ENCODE data around the gene WNK2. TPM values are rescaled to one million over a fixed set of nuclear protein-coding genes. Genes with fewer than 3 reads are reported as not detected.

WNK2 gene
- polyA plus RNA-seq, 2 of the 4 experiments (the other 2 are of a cell fraction) = 2.1 to 6.7 TPM

GRCh38 chr9:93221044-93221443 lies 37.1 kb downstream of the WNK2 start (continued):
- TF ChIP-seq FOSL2 (IDR thresholded peaks at IDR 0.05) (no peak), FOSL2 (CRISPR knock-in tag; IDR thresholded peaks at IDR 0.05) (no peak), CBX8 (IDR thresholded peaks at IDR 0.05) (no peak), MAX (IDR thresholded peaks at IDR 0.05) (no peak), ATOH8 (CRISPR knock-in tag; IDR thresholded peaks at IDR 0.05; ENCODE audit: low read depth) (no peak)

- H3K27ac ChIP-seq = peak overlapping the region; percentile 56 to 82
- H3K4me1 ChIP-seq = peaks cover 24% of the 10 kb centered on the region
- no peaks in the 10 kb centered on the region for H3K9me3 ChIP-seq
- ATAC-seq = no peak
- POLR2A ChIA-PET = no interaction called here
- TF ChIP-seq EP300 (IDR thresholded peaks at IDR 0.05) (no peak), ELK1 (IDR thresholded peaks at IDR 0.05; ENCODE audit: low read depth, low read length) (no peak), MYC (IDR thresholded peaks at IDR 0.05; ENCODE audit: borderline replicate concordance, low read length) (no peak), BHLHE40 (IDR thresholded peaks at IDR 0.05; ENCODE audit: low read depth, low read length) (no peak), TP53 (CRISPR knock-in tag; IDR thresholded peaks at IDR 0.05) (no peak), NR3C1 (IDR thresholded peaks at IDR 0.05) (no peak), KDM1A (IDR thresholded peaks at IDR 0.05; ENCODE audit: low read depth) (no peak), CTCF (IDR thresholded peaks at IDR 0.05) (no peak)
- H3K4me2 ChIP-seq = peak overlapping the region; percentile 75
- DNase-seq (ENCODE audit: low read depth in 1 of 2, low spot score in 1 of 2) = no peak
- CTCF ChIA-PET = interaction anchor here (0.6 to 0.7 kb wide), 2 partner anchors 14 to 338 kb away, joined by 3 to 4 read pairs; no protein-coding TSS in a partner anchor
- H3K4me3 ChIP-seq = no peak overlapping the region
- no peak for FAIRE-seq
- WGBS (ENCODE audit: missing lambda C conversion rate) = 96% methylated on average over 7 of the region's 7 CpGs
These were observed 38.9 kb downstream of the WNK2 start for GRCh38 chr9:93222890-93223259.

GRCh38 chr9:93223260-93224180 lies 39.6 kb downstream of the WNK2 start:
- ChIA-PET CTCF (interaction anchor here (0.6 to 0.9 kb wide), 3 partner anchors 15 to 337 kb away, joined by 3 to 4 read pairs (median 3); no protein-coding TSS in a partner anchor), POLR2A (no interaction called here)
- WGBS (ENCODE audit: missing lambda C conversion rate) = 39% methylated on average over 16 of the region's 16 CpGs
- TF ChIP-seq HOXA7 (CRISPR knock-in tag; IDR thresholded peaks at IDR 0.05) (no peak), HDAC2 (IDR thresholded peaks at IDR 0.05) (no peak), GATA3 (IDR thresholded peaks at IDR 0.05; ENCODE audit: borderline replicate concordance) (0 out of 2 replicates have a peak, but pooled peaks have one; percentile 17), HES2 (IDR thresholded peaks at IDR 0.05) (no peak), PBX3 (IDR thresholded peaks at IDR 0.05) (no peak), MAX (IDR thresholded peaks at IDR 0.05) (peak; percentile 35; the same call in 1 of the 2 replicates)
- DNase-seq (ENCODE audit: low read depth in 1 of 2, low spot score in 1 of 2) (peak; percentile 56 to 65), ATAC-seq (peak; percentile 76 to 90), FAIRE-seq (no peak)
- Histone ChIP-seq H3K27ac (peak overlapping the region; percentile 56 to 82), H3K4me3 (no peak overlapping the region), H3K9me3 (no peaks in the 10 kb centered on the region), H3K4me2 (peak overlapping the region; percentile 75), H3K4me1 (peaks cover 24% of the 10 kb centered on the region)
